HG03432 (cell line): ENCODE measurements around the gene GALNT9.
"Not testable (repeated sequence)": the region's sequence is repeated elsewhere in the genome, so short reads cannot be mapped to it uniquely, and the experiment has no call there.

Experiments
- ATAC-seq: cut with Tn5 transposase; IDR thresholded peaks from one replicate; pipeline ENCODE4 v1.9.1; 2021; ENCODE audit warnings: mild to moderate bottlenecking, moderate library complexity; ENCODE audit not compliant: unreplicated experiment

Gene GALNT9

GRCh38 chr12:132150780-132151144 lies 178.6 kb downstream of the GALNT9 start:
- no peak for ATAC-seq

- not testable (repeated sequence) for ATAC-seq
Observed at GRCh38 chr12:132149526-132149925, 179.9 kb downstream of the GALNT9 start.

- ATAC-seq = no peak
Observed at GRCh38 chr12:132148368-132149045, 180.9 kb downstream of the GALNT9 start.

- no peak for ATAC-seq
Observed at GRCh38 chr12:132147423-132148367, 181.7 kb downstream of the GALNT9 start.

- no peak for ATAC-seq
Observed at GRCh38 chr12:132146772-132147422, 182.5 kb downstream of the GALNT9 start.
